ENCODE measurements around the gene DEPDC7.

- TF ChIP-seq, protein P1, sequence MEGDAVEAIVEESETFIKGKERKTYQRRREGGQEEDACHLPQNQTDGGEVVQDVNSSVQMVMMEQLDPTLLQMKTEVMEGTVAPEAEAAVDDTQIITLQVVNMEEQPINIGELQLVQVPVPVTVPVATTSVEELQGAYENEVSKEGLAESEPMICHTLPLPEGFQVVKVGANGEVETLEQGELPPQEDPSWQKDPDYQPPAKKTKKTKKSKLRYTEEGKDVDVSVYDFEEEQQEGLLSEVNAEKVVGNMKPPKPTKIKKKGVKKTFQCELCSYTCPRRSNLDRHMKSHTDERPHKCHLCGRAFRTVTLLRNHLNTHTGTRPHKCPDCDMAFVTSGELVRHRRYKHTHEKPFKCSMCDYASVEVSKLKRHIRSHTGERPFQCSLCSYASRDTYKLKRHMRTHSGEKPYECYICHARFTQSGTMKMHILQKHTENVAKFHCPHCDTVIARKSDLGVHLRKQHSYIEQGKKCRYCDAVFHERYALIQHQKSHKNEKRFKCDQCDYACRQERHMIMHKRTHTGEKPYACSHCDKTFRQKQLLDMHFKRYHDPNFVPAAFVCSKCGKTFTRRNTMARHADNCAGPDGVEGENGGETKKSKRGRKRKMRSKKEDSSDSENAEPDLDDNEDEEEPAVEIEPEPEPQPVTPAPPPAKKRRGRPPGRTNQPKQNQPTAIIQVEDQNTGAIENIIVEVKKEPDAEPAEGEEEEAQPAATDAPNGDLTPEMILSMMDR (IDR thresholded peaks at IDR 0.05): no peak
- TF ChIP-seq POLR2AphosphoS5 (IDR thresholded peaks at IDR 0.05): no peak
- TF ChIP-seq POLR2A (IDR thresholded peaks at IDR 0.05): no peak
Measured at GRCh38 chr11:33063326-33063881, 47.7 kb downstream of the DEPDC7 start.

All from breast epithelium (tissue), 3 donors.